Astrocyte of the cerebellum (primary cell): ENCODE data around the gene TRIM67.
"Not testable (repeated sequence)": the region's sequence is repeated elsewhere in the genome, so short reads cannot be mapped to it uniquely, and the experiment has no call there.

Experiments used
- DNase-seq: peaks from one replicate; pipeline ENCODE4 v3.0.0-alpha.2; 2011; ENCODE audit warnings: low read depth
- H3K4me3 ChIP-seq: 2 replicates; pipeline ENCODE4 v1.5.1; 2011; ENCODE audit warnings: mild to moderate bottlenecking, low read depth, low read length, moderate library complexity
- in situ Hi-C: cut with HindIII; loops from 2 replicates; pipeline ENCODE4 v1.10.0; 2017; ENCODE audit warnings: low sequenced_read_pairs
- TF ChIP-seq, protein P1 (sequence below): IDR thresholded peaks from 2 replicates; pipeline ENCODE4 v1.5.1; 2012; ENCODE audit warnings: low read length, low read depth, moderate library complexity, mild to moderate bottlenecking; ENCODE audit errors: missing control alignments

The TRIM67 gene

DNA sequence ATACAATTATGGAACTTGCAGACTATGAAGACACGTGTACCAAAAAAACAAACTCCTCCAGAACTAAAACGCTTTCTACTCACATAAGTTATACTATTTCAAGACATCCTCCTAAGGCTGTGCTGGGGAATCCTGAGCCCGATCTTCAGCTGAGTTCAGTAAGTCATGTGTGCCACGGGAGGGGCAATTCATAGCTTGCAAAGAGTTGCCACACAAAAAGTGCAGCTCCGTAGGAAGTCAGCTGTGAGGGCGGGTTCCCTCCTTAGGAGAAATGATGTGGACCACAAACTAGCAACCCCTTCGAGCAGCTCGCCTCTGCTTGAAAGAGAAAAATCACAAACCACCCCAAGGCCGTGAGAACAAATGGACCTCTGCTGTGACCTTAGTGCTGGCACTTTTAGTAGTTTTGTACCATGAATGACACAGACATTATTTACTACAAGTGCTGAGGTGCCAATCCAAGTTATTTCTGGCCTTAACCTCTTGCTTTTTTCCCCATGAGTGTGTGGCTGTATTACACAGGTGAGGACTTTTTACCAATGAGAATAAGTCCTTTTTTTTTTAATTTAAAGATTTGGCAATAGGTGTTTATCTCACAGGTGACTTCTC is 35.8 kb upstream of the TRIM67 start:
- no peak for DNase-seq
- in situ Hi-C loops, result no loop called here
- no peak overlapping the region for H3K4me3 ChIP-seq
- TF ChIP-seq, protein P1, sequence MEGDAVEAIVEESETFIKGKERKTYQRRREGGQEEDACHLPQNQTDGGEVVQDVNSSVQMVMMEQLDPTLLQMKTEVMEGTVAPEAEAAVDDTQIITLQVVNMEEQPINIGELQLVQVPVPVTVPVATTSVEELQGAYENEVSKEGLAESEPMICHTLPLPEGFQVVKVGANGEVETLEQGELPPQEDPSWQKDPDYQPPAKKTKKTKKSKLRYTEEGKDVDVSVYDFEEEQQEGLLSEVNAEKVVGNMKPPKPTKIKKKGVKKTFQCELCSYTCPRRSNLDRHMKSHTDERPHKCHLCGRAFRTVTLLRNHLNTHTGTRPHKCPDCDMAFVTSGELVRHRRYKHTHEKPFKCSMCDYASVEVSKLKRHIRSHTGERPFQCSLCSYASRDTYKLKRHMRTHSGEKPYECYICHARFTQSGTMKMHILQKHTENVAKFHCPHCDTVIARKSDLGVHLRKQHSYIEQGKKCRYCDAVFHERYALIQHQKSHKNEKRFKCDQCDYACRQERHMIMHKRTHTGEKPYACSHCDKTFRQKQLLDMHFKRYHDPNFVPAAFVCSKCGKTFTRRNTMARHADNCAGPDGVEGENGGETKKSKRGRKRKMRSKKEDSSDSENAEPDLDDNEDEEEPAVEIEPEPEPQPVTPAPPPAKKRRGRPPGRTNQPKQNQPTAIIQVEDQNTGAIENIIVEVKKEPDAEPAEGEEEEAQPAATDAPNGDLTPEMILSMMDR, result no peak

DNA sequence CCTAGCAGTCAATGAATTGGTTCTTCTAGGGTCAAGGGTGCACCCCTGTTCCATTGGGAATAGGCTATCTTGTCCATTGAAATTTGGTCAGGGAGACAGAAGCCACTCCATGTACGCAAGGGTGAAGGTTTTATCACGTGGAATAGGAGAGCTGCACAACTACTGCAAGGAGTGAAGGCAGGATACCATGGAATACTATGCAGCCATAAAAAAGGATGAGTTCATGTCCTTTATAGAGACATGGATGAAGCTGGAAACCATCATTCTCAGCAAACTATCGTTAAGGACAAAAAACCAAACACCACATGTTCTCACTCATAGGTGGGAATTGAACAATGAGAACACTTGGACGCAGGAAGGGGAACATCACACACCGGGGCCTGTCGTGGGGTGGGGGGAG is 34.8 kb upstream of the TRIM67 start:
- in situ Hi-C loops, DNase-seq, H3K4me3 ChIP-seq: not testable (repeated sequence)

DNA sequence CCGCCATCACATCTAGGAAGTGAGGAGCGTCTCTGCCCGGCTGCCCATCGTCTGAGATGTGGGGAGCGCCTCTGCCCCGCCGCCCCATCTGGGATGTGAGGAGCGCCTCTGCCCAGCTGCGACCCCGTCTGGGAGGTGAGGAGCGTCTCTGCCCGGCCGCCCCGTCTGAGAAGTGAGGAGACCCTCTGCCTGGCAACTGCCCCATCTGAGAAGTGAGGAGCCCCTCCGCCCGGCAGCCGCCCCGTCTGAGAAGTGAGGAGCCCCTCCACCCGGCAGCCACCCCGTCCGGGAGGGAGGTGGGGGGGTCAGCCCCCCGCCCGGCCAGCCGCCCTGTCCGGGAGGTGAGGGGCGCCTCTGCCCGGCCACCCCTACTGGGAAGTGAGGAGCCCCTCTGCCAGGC is 33.4 kb upstream of the TRIM67 start:
- DNase-seq, H3K4me3 ChIP-seq, in situ Hi-C loops: not testable (repeated sequence)

DNA sequence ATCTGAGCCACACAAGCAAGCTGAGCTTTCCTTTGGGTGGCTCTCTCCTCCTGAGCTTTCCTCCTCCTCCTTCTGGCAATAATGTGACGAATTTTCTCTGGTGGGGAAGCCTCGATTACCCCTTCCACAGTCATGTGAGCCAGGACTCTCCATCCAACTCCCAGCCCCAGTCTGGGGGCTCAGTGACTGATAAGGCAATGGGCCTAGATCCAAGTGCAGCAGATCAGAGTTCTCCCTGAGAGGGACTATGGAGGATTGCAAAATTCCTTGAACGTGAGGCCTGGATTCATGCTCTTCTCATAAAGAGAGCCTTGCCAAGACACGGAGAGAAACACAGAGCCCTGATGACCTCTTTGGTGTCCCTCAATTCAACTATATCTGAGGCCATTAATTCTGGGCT is 31.3 kb upstream of the TRIM67 start:
- TF ChIP-seq, protein P1, result no peak
- in situ Hi-C loops, result no loop called here
- no peak for DNase-seq
- H3K4me3 ChIP-seq, result no peak overlapping the region

DNA sequence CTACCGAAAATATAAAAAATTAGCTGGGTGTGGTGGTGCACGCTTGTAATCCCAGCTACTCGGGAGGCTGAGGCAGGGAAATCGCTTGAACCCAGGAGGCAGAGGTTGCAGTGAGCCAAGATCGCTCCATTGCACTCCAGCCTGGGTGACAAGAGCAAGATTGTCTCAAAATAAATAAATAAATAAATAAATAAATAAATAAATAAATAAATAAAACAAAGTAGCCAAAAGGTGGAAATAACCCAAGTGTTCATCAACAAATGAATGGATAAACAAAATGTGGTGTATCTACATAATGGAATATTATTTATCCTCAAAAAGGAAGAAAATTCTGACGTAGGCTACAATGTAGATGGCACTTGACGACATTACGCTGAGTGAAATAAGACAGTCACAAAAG is 29.3 kb upstream of the TRIM67 start:
- in situ Hi-C loops, DNase-seq, H3K4me3 ChIP-seq: not testable (repeated sequence)

DNA sequence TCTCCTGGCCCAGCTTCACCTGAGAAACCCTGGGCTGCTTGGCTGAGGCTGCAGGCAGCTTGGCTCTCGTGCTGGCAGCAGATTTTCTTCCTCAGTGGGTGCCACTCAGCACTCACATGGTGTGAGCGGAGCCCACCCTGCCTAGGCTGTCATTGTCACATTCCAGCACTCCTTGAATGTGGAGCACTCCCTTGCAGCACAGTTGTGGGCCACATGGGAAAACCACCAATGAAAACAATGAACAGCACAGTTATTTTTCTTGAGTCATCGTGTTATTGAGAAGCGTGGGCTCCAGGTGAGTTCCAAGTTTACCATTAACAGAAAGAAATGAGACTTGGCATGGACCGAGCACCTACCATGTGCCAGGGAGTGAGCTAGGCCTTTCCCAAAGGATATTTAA is 27.2 kb upstream of the TRIM67 start:
- DNase-seq, result no peak
- TF ChIP-seq, protein P1, result no peak
- H3K4me3 ChIP-seq, result no peak overlapping the region
- in situ Hi-C loops, result no loop called here

DNA sequence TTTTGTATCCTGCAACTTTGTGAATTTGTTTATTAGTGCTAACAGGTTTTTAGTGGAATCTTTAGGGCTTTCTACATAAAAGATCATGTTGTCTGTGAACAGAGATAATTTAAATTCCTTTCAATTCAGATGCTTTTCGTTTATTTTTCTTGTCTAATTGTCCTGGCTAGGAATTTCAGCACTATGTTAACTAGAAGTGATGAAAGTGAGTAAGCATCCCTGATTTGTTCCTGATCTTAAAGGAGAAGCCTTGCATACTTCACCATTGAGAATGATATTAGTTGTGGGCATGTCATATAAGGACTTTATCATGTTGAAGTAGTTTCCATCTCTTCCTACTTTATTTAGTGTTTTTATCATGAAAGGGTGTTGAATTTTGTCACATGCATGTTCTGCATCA is 23.6 kb upstream of the TRIM67 start:
- in situ Hi-C loops, result no loop called here
- TF ChIP-seq, protein P1, result no peak
- no peak overlapping the region for H3K4me3 ChIP-seq

DNA sequence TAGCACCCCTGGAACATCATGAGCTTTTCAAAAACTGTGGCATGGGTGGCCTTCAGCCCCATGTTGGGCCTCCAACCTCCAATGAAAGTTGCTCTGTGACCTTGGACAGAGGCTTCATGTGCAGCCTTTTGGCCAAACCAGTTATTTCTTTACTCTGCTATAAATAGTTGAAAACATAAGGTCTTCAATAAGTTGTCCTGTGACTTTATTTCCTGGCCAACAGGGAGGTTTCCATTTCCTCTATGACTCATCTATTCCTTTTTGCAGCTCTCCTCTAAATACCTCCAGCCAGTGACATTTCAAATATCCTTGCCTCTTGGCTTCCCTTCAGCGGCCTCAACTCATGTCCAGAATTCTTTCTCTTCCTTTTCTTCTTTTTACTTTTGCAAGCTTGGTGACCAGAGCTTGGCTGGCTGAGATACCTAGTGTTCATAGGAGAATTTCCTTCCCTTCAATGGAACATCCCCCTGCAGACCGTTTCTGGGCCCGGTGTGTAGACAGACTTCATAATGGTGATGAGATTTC is 22.7 kb upstream of the TRIM67 start:
- in situ Hi-C loops, result no loop called here
- peak; percentile 83 for DNase-seq

More for the DNA sequence above, 23.6 kb upstream of the TRIM67 start:
- no peak for DNase-seq

More for the DNA sequence above, 22.7 kb upstream of the TRIM67 start:
- H3K4me3 ChIP-seq, result no peak overlapping the region
- TF ChIP-seq, protein P1, result no peak
